Panc1 (cell line): Measurements from ENCODE around the gene KHNYN.

Experiments used
- POLR2AphosphoS5 ChIP-seq: IDR thresholded peaks from 2 replicates; pipeline ENCODE4 v1.6.1; 2012; ENCODE audit warnings: mild to moderate bottlenecking, low read depth, low read length, moderate library complexity
- SIN3A ChIP-seq: IDR thresholded peaks from 2 replicates; pipeline ENCODE4 v1.6.1; 2012; ENCODE audit warnings: low read depth, mild to moderate bottlenecking, low read length, moderate library complexity, borderline replicate concordance; ENCODE audit not compliant: insufficient read depth
- TF ChIP-seq, protein P1 (sequence below): fragments of 450-650 bp; IDR thresholded peaks from 2 replicates; pipeline ENCODE4 v1.5.1; 2017; ENCODE audit warnings: mild to moderate bottlenecking

GRCh38 chr14:24404814-24405213 lies 24.9 kb upstream of the KHNYN start:
- TF ChIP-seq, protein P1, sequence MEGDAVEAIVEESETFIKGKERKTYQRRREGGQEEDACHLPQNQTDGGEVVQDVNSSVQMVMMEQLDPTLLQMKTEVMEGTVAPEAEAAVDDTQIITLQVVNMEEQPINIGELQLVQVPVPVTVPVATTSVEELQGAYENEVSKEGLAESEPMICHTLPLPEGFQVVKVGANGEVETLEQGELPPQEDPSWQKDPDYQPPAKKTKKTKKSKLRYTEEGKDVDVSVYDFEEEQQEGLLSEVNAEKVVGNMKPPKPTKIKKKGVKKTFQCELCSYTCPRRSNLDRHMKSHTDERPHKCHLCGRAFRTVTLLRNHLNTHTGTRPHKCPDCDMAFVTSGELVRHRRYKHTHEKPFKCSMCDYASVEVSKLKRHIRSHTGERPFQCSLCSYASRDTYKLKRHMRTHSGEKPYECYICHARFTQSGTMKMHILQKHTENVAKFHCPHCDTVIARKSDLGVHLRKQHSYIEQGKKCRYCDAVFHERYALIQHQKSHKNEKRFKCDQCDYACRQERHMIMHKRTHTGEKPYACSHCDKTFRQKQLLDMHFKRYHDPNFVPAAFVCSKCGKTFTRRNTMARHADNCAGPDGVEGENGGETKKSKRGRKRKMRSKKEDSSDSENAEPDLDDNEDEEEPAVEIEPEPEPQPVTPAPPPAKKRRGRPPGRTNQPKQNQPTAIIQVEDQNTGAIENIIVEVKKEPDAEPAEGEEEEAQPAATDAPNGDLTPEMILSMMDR, result no peak
- TF ChIP-seq POLR2AphosphoS5 (no peak), SIN3A (no peak)
